ELR (cell line): Measurements from ENCODE around the gene TAL1.
A peak's percentile ranks its signal among the peaks of the same experiment; 100 is the strongest.

Experiments used
- DNase-seq: peaks from one replicate; pipeline ENCODE4 v3.0.0-alpha.2; 2015; ENCODE audit warnings: low read depth

The TAL1 gene

DNA sequence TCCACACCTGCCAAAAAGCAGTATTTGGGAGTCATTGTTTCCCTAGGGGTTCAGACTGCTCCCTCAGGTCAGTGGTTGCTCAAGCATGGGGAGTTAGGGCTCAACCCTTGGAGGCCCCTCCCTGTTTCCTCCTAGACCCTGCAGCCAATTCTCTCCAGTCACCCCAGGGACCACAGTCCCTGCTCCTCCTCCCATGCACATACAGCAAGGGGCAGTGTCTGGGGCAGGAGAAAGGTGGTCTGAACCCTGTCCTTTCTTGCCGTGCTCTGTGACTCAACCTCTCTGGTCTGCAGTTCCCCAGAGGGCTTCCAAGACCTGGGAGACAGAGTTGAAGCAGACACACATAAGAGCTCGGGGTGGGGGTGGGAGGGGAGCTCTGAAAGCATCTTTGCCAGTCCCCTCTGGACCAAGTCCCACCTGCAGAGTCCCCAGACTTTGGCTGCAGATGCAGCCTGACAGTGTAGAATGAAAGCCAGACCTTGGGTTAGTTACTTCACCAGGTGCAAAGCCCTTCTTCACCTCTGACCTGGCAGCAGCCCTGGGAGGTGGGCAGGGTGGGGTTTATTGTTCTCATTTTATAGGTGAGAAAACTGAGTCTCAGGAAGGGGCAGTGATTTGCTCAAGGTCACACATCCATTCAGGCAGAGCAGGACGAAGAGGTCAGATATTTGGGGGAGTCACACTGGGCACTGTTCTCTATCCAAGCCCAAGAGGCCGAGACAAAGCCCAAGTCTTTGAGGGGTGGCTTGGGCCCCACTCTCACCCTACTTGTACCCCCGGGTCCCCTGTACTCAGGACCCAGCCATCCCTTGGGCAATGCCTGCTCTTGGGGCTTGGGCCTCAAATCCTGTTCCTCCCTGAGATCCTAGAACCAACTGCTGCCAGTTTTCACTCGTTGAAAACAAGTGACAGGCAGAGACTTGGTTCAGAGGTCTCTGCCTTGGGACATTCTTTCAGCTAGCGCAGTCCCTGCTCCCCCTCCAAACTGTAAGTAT, 42.9 kb downstream of the TAL1 start:
- no peak for DNase-seq

GRCh38 chr1:47187926-47188250, 44.1 kb downstream of the TAL1 start:
- DNase-seq, result no peak

DNA sequence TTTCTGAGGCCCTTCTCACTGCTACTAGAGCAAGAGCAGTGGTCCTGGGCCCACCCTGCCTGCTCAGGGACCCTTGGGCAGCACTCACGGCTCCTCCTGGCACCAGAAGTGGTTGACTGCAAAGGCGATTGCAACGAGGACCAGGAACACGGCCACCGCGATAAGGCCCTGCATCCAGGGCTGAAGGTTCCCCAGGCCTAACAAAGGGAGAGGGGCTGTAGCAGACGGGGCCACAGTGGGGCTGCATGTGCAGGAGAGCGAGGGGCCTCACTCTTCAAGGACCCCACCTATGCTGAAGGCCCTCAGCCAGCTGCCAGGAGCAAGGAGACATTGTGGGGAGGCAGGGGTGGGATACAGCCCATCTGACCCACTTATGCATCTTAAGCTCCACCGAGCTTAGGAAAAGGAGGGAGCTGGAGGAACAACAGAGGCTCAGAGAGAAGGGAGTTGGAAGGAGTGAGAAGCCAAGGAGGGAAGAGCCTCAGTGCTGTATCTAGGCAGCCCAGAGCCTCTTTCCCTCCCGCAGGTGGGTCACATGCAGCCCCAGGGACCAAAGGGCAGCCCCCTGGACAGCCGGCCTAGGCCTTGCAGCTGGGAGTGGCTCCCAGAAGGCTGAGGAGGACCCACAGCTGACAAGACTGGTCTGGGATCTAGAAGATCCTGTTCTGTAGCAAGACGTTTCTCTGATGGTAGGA, 44.6 kb downstream of the TAL1 start:
- DNase-seq, result no peak

GRCh38 chr1:47186267-47187185, 45.5 kb downstream of the TAL1 start:
- DNase-seq, result no peak

- no peak for DNase-seq
These were observed 47.0 kb downstream of the TAL1 start for GRCh38 chr1:47184822-47185677.

GRCh38 chr1:47184090-47184821, 47.8 kb downstream of the TAL1 start:
- DNase-seq, result no peak

GRCh38 chr1:47183308-47184089, 48.5 kb downstream of the TAL1 start:
- DNase-seq, result no peak

- DNase-seq, result no peak
These were observed 49.3 kb downstream of the TAL1 start for GRCh38 chr1:47182676-47183235.

DNA sequence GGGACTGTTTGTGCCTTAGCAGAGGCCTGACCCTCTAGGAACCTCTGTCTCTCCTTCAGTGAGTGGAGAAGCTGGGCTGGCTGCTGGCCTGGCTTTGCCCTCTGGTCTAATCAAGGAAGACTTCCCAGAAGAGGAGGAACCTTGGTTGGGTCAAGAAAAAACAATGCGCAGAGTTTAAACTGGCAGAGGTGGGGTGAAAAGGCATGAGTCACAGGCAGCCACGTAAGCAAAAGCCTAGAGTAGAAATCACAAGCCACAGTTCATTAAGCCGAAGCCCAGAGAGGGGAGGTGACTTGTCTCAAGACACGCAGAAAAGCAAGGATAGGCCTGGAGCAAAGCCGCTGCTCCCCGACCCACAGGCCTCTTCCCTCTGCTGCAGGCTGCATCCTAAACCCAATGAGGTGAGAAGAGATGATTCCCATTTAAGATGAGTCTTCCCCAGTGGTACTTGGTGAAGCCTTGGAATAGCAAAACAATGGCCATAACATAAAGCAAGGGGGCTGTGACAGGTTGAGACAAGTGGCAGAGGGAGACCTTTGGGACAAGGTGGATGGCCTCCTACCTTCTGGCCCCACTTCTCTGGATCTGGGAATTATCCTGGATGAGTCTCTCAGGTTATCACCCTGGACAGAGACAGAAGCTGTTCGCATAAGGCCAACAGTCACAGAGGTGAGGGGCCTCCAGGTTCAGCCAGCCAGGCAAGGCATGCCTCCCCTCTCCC, 49.9 kb downstream of the TAL1 start:
- peak; percentile 70 for DNase-seq

GRCh38 chr1:47181095-47181954, 50.7 kb downstream of the TAL1 start:
- DNase-seq, result no peak

GRCh38 chr1:47180603-47181094, 51.4 kb downstream of the TAL1 start:
- DNase-seq, result no peak

- no peak for DNase-seq
These were observed 51.9 kb downstream of the TAL1 start for GRCh38 chr1:47179988-47180563.

GRCh38 chr1:47179017-47179987, 52.7 kb downstream of the TAL1 start:
- peak; percentile 95 for DNase-seq

DNA sequence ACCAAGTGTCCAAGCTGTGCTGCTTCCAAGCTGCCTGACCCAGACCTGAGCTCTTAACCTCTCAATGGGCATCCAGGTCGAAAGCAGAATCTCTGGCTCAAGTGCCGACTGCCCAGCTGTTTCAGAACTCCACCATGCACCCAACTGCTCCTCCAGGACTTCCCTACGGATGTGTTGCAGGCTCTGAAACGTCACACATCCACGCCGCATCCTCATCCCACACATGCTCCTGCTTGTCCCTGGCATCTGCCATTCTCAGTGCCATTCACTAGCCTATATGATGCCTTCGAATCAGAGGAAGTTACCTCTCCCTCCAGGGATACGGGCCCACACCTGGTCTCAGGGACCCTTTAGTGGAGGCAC, 53.4 kb downstream of the TAL1 start:
- DNase-seq, result no peak

GRCh38 chr1:47178020-47178419, 54.0 kb downstream of the TAL1 start:
- DNase-seq, result no peak
